Calu3 (cell line): ENCODE data around the gene NOL12. TPM values are rescaled to one million over a fixed set of nuclear protein-coding genes. Genes with fewer than 3 reads are reported as not detected.

Source experiments
- BruUV-seq: library from RNA; stranded (reverse); fragments of 400-500 nt; replicated peaks from 2 replicates; lab custom pipeline; 2021; lab: Mats Ljungman, UMichigan
- CTCF ChIA-PET: fragments of 300-600 bp; sonication (Branson Sonifier 250); formaldehyde crosslinking; loops from one replicate; lab custom pipeline; 2022; ENCODE audit warnings: antibody characterized with exemption; lab: Charles Lee
- DNase-seq: peaks from one replicate; pipeline ENCODE4 v3.0.0; 2022
- H3K27ac Mint-ChIP-seq: one replicate; pipeline ENCODE4 v1.8.0; 2022; ENCODE audit warnings: mixed read lengths; ENCODE audit not compliant: unreplicated experiment
- H3K27me3 Mint-ChIP-seq: one replicate; pipeline ENCODE4 v1.8.0; 2022; ENCODE audit warnings: mixed read lengths; ENCODE audit not compliant: unreplicated experiment
- H3K36me3 Mint-ChIP-seq: one replicate; pipeline ENCODE4 v1.8.0; 2022; ENCODE audit warnings: mild to moderate bottlenecking, moderate library complexity, mixed read lengths; ENCODE audit not compliant: insufficient read depth, unreplicated experiment
- H3K4me1 Mint-ChIP-seq: one replicate; pipeline ENCODE4 v1.8.0; 2022; ENCODE audit warnings: mild to moderate bottlenecking, low read depth, mixed read lengths; ENCODE audit not compliant: unreplicated experiment
- H3K4me3 Mint-ChIP-seq: one replicate; pipeline ENCODE4 v1.8.0; 2022; ENCODE audit warnings: mild to moderate bottlenecking, low read depth, moderate library complexity, mixed read lengths; ENCODE audit not compliant: unreplicated experiment
- H3K9me3 Mint-ChIP-seq: one replicate; pipeline ENCODE4 v1.8.0; 2022; ENCODE audit warnings: low read depth, mixed read lengths; ENCODE audit not compliant: unreplicated experiment
- CTCF ChIP-seq: fragments of 200-600 bp; IDR thresholded peaks from one replicate; pipeline ENCODE4 v1.8.0; 2022; ENCODE audit warnings: antibody characterized with exemption; ENCODE audit not compliant: unreplicated experiment
- intact Hi-C: fragments of 100-400 bp; cut with micrococcal nuclease; formaldehyde crosslinking; loops from one replicate; pipeline ENCODE4 v1.10.0; 2022; ENCODE audit not compliant: unreplicated experiment
- total RNA-seq: library from RNA; stranded (reverse); gene quantifications from 2 replicates; pipeline ENCODE4 v1.2.3, GENCODE V29; 2022

NOL12 gene
- total RNA-seq, 1 experiment from 2014 or later: 26.8 TPM

GRCh38 chr22:37705205-37705604 is 19.1 kb downstream of the NOL12 start:
- Mint-ChIP-seq H3K9me3 (no peaks in the 10 kb centered on the region), H3K4me3 (no peak overlapping the region), H3K27me3 (no peaks in the 10 kb centered on the region), H3K27ac (no peak overlapping the region), H3K4me1 (no peaks in the 10 kb centered on the region), H3K36me3 (no peaks in the 10 kb centered on the region)
- CTCF ChIA-PET: no interaction called here
- TF ChIP-seq CTCF: no peak
- intact Hi-C loops: no loop called here
- no TSS peak for BruUV-seq
- no peak for DNase-seq

DNA sequence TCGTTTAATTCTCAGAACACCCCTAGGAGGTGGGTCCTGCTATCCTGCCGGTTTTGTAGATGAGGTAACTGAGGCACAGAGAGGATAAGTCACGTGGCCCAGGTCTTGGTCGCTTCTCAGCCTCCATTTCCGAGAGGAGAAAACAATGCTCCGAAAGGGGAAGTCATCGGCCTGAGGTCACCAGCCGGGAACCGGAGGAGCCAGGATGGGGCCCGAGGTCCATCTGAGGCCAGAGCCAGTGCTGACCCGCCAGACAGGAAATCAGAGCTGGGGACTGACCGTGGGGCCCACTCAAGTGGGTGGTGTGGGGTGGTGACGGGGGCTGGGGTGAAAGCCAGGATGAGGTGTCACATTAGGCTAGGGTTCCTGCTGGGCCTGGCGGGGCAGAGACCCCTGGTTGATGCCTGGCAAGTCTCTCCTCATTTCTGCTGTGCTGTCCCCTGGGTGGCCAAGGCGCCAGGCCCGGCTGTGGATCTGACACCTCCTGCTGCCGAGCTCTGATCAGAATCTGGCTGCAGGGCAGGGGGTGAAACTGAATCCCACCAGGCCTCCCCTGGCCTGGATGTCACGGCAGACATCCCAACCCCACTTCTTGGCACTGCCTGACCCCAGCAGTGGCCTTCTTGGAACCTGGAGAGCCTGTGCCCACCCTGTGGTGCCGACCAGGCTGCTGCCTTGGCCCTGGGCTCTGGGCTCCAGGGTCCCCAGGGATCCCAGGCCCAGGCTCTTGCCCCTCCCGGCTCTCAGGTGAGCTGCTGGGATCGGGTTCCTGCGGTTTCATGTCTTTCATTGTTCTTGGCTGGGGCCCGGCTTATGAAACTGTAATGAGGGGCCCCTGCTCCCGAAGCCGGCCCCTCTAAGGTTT is 22.7 kb downstream of the NOL12 start:
- Mint-ChIP-seq H3K27ac (no peak overlapping the region), H3K36me3 (peaks cover 10% of the 10 kb centered on the region), H3K27me3 (no peaks in the 10 kb centered on the region)

DNA sequence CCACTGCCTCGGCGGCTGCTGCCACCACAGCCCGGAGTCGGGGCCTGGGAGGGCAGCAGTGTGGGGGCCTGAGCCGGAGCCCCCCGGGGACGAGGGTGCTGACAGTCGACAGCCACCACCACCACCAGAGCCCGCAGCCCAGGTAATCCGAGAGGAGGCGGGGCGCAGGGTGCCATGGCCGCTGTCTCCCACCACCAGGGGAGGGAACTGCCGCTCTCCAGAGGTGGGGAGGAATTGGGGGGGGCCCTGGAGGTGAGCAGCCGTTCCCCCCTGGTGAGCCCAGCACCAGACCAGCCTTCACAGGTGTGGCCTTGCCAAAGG is 23.3 kb downstream of the NOL12 start:
- H3K27ac Mint-ChIP-seq: no peak overlapping the region
- CTCF ChIA-PET: no interaction called here
- H3K27me3 Mint-ChIP-seq: no peaks in the 10 kb centered on the region
- peaks cover 7% of the 10 kb centered on the region for H3K4me1 Mint-ChIP-seq
- no peak overlapping the region for H3K4me3 Mint-ChIP-seq
- peaks cover 10% of the 10 kb centered on the region for H3K36me3 Mint-ChIP-seq
- TF ChIP-seq CTCF: no peak
- BruUV-seq: no TSS peak
- H3K9me3 Mint-ChIP-seq: no peaks in the 10 kb centered on the region
- intact Hi-C loops: no loop called here
- no peak for DNase-seq

More for the DNA sequence above, 22.7 kb downstream of the NOL12 start:
- Mint-ChIP-seq H3K4me1 (peaks cover 7% of the 10 kb centered on the region), H3K4me3 (no peak overlapping the region), H3K9me3 (no peaks in the 10 kb centered on the region)
- no peak for TF ChIP-seq CTCF
- no TSS peak for BruUV-seq
- intact Hi-C loops: no loop called here
- CTCF ChIA-PET: no interaction called here
- DNase-seq: no peak

- CTCF ChIA-PET: no interaction called here
- no peak for DNase-seq
- TF ChIP-seq CTCF: no peak
Observed at GRCh38 chr22:37710675-37711074, 24.5 kb downstream of the NOL12 start.

More at GRCh38 chr22:37710675-37711074, 24.5 kb downstream of the NOL12 start:
- Mint-ChIP-seq H3K27ac (no peak overlapping the region), H3K36me3 (peaks cover 10% of the 10 kb centered on the region), H3K4me1 (peaks cover 7% of the 10 kb centered on the region), H3K27me3 (no peaks in the 10 kb centered on the region), H3K9me3 (no peaks in the 10 kb centered on the region), H3K4me3 (no peak overlapping the region)
- no TSS peak for BruUV-seq
- intact Hi-C loops: no loop called here
